Measurements from ENCODE around the gene SEC22C. TPM values are rescaled to one million over a fixed set of nuclear protein-coding genes. Genes with fewer than 3 reads are reported as not detected.
"Not testable (repeated sequence)": the region's sequence is repeated elsewhere in the genome, so short reads cannot be mapped to it uniquely, and the experiment has no call there.

Gene SEC22C
- polyA plus RNA-seq, 4 donors, result 40.7 to 46.7 (median 43.0) TPM

- no peak for DNase-seq (ENCODE audit: low read depth in 4 of 4, low spot score in 2 of 4)
Observed at GRCh38 chr3:42582474-42583070, 805 bp upstream of the SEC22C start.

- no peak for DNase-seq (ENCODE audit: low read depth in 4 of 4, low spot score in 2 of 4)
Observed at GRCh38 chr3:42581400-42581708, 413 bp downstream of the SEC22C start.

GRCh38 chr3:42579346-42579745, 2.4 kb downstream of the SEC22C start:
- not testable (repeated sequence) for DNase-seq (ENCODE audit: low read depth in 4 of 4, low spot score in 2 of 4)

GRCh38 chr3:42578054-42578453, 3.7 kb downstream of the SEC22C start:
- DNase-seq (ENCODE audit: low read depth in 4 of 4, low spot score in 2 of 4), result no peak

GRCh38 chr3:42575137-42575741, 6.5 kb downstream of the SEC22C start:
- no peak for DNase-seq (ENCODE audit: low read depth in 4 of 4, low spot score in 2 of 4)

GRCh38 chr3:42572278-42572677, 9.5 kb downstream of the SEC22C start:
- DNase-seq (ENCODE audit: low read depth in 4 of 4, low spot score in 2 of 4), result no peak

- no peak for DNase-seq (ENCODE audit: low read depth in 4 of 4, low spot score in 2 of 4)
Observed at GRCh38 chr3:42569593-42570142, 12.1 kb downstream of the SEC22C start.

GRCh38 chr3:42562047-42562907, 19.5 kb downstream of the SEC22C start:
- DNase-seq (ENCODE audit: low read depth in 4 of 4, low spot score in 2 of 4), result no peak

GRCh38 chr3:42557854-42558253, 23.9 kb downstream of the SEC22C start:
- no peak for DNase-seq (ENCODE audit: low read depth in 4 of 4, low spot score in 2 of 4)

- DNase-seq (ENCODE audit: low read depth in 4 of 4, low spot score in 2 of 4), result not testable (repeated sequence)
Observed at GRCh38 chr3:42556817-42557216, 24.9 kb downstream of the SEC22C start.

GRCh38 chr3:42556089-42556632, 25.6 kb downstream of the SEC22C start:
- no peak for DNase-seq (ENCODE audit: low read depth in 4 of 4, low spot score in 2 of 4)

- DNase-seq (ENCODE audit: low read depth in 4 of 4, low spot score in 2 of 4), result no peak
Observed at GRCh38 chr3:42552830-42553229, 28.9 kb downstream of the SEC22C start.

- no peak for DNase-seq (ENCODE audit: low read depth in 4 of 4, low spot score in 2 of 4)
Observed at GRCh38 chr3:42550250-42550649, 31.5 kb downstream of the SEC22C start.

- DNase-seq (ENCODE audit: low read depth in 4 of 4, low spot score in 2 of 4), result no peak
Observed at GRCh38 chr3:42549131-42549530, 32.6 kb downstream of the SEC22C start.

GRCh38 chr3:42547401-42547945, 34.3 kb downstream of the SEC22C start:
- peak in 3 of 4 donors; percentile 9 to 28 (median 27) for DNase-seq (ENCODE audit: low read depth in 4 of 4, low spot score in 2 of 4)

GRCh38 chr3:42546691-42547213, 35.0 kb downstream of the SEC22C start:
- DNase-seq (ENCODE audit: low read depth in 4 of 4, low spot score in 2 of 4), result no peak

- DNase-seq (ENCODE audit: low read depth in 4 of 4, low spot score in 2 of 4), result no peak
Observed at GRCh38 chr3:42545284-42545900, 36.4 kb downstream of the SEC22C start.

GRCh38 chr3:42544492-42545283, 37.1 kb downstream of the SEC22C start:
- no peak for DNase-seq (ENCODE audit: low read depth in 4 of 4, low spot score in 2 of 4)

GRCh38 chr3:42541079-42541478, 40.7 kb downstream of the SEC22C start:
- no peak for DNase-seq (ENCODE audit: low read depth in 4 of 4, low spot score in 2 of 4)
